Astrocyte of the spinal cord (primary cell): ENCODE results near the gene RSKR.

Source experiments
- DNase-seq: peaks from one replicate; pipeline ENCODE4 v3.0.0; 2011; ENCODE audit warnings: low read depth, low spot score
- H3K4me3 ChIP-seq: 2 replicates; pipeline ENCODE4 v1.5.1; 2011; ENCODE audit warnings: low read depth, mild to moderate bottlenecking, low read length, moderate library complexity
- in situ Hi-C: cut with HindIII; loops from 2 replicates; pipeline ENCODE4 v1.10.0; 2017; ENCODE audit warnings: low sequenced_read_pairs
- TF ChIP-seq, protein P1 (sequence below): IDR thresholded peaks from 2 replicates; pipeline ENCODE4 v1.5.1; 2012; ENCODE audit warnings: low read depth, mild to moderate bottlenecking, low read length, inconsistent platforms

Gene RSKR

DNA sequence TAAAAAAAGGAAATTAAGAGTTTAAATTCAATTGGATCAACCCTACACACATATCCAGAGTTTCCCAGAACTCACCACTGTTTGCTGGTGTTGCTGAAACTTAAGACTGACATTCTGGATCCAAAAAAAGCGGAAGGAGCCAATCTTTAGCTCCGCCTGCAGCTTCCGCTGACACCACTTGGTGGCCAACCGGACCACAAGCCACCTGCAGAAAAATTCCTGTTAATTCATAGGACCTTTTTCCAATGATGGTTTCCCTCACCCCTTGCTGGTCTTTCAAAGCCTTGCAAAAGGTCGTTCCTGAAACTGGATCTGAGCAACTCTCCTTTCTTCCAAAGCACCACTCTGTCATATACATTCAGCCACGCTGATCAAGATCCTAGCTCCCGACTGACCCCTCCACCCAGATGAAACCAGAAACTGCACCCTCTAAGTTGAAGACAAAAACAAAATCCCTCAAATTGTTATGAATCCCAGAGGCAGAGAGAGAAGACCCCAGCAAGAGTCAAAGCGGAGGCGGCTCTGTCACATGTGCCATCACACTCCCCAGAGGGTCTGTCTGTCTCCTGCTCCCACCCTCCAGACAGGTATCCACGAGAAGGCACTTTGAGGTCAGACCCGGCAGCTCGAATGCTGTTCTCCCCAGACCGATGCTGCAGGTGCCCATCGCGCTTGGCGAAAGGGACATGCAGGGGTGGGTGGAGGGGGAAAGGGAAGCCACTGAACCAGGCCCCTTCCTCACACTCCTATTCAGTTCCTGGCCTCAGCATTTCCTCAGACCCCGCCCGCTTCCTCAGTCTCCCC is 30.2 kb upstream of the RSKR start:
- in situ Hi-C loops = no loop called here
- DNase-seq = peak; percentile 42

DNA sequence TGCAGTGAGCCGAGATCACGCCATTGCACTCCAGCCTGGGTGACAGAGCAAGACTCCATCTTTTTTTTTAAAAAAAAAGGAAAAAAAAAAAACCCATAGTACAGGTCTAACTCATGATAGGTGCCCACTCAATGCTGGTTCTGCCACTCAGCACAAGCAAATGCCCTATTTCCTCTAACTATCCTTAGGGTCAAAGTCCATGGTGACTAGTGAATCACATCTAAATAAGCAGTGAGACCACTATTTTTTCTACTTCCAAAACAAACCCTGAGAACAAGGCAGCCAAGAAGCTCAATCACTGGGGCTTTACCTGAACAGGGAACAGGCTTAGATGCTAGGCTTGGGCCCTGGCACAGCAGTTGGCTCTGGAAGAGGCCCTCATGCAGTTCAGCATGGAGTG is 27.6 kb upstream of the RSKR start:
- in situ Hi-C loops = no loop called here
- no peak for DNase-seq
- no peak overlapping the region for H3K4me3 ChIP-seq
- TF ChIP-seq, protein P1, sequence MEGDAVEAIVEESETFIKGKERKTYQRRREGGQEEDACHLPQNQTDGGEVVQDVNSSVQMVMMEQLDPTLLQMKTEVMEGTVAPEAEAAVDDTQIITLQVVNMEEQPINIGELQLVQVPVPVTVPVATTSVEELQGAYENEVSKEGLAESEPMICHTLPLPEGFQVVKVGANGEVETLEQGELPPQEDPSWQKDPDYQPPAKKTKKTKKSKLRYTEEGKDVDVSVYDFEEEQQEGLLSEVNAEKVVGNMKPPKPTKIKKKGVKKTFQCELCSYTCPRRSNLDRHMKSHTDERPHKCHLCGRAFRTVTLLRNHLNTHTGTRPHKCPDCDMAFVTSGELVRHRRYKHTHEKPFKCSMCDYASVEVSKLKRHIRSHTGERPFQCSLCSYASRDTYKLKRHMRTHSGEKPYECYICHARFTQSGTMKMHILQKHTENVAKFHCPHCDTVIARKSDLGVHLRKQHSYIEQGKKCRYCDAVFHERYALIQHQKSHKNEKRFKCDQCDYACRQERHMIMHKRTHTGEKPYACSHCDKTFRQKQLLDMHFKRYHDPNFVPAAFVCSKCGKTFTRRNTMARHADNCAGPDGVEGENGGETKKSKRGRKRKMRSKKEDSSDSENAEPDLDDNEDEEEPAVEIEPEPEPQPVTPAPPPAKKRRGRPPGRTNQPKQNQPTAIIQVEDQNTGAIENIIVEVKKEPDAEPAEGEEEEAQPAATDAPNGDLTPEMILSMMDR = no peak

More for the DNA sequence above, 30.2 kb upstream of the RSKR start:
- TF ChIP-seq, protein P1 = peak; percentile 52
- H3K4me3 ChIP-seq = peak overlapping the region; percentile 90

DNA sequence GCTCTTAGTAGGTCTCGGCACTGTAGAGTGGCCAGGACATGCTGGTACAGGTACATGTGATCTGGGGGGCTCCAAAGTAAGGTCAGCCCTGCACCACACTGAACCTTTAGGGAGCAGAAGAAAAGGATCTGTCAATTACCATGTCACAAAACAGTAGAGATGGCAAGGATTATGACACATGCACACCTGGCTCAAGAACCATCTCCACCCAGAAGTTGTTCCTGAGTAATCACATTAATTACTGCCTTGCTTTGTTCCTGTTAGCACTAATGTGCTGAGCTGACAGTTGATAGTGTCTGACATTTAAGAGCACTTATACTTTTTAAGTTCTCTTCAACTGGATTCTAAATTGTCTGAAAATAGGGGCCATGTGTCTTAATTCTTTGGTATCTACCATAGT is 21.5 kb upstream of the RSKR start:
- no peak overlapping the region for H3K4me3 ChIP-seq
- in situ Hi-C loops = no loop called here
- TF ChIP-seq, protein P1 = no peak
- no peak for DNase-seq

DNA sequence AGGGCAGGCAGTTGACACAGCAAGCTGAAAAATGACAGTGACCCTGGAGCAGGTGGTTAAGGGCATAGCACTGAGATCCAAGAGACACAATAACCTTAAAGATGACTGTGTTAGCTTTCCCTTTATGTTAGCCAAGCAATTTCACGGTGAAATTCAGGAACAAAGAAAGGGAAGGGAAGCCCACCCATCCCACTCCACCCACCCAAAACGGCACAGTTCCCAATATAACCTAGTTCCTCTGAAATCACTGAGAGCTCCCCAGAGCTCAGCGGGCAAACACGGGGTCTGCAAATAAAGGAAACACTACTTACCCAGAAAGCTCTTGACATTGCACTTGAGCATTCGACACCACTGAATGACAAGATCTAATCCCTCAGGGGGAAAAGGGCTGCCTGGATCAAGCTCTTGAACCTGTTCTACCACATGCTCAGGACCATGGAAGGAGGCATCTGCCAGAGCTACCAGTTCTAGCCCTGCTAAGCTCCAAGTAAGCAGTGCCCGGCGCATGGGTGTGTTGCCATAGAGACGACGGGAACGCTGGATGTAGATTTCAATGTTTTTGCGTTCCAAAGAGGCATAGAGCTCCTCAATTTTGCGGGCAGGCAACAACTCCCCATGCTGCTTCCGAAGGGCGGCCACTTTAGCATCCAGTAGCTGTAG is 20.4 kb upstream of the RSKR start:
- no peak for DNase-seq
- in situ Hi-C loops = no loop called here

DNA sequence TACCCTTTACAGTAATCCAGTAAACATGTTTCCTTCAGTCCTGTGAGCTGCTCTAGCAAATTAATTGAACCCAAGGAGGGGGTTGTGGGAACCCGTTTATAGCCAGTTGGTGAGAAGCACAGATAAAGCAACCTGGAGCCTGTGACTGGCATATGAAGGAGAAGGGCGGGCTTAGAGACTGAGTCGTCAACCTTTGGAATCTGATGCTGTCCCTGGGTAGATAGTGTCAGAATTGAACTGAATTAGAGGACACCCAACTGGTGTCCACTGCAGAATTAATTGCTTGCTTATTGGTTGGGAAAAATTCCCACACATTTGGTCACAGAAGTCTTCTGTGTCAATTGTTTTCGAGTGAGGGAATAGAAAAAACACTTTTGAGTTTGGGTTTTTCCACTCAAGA is 12.8 kb upstream of the RSKR start:
- DNase-seq = no peak
- in situ Hi-C loops = no loop called here
- no peak overlapping the region for H3K4me3 ChIP-seq
- TF ChIP-seq, protein P1 = no peak

More for the DNA sequence above, 20.4 kb upstream of the RSKR start:
- no peak overlapping the region for H3K4me3 ChIP-seq
- TF ChIP-seq, protein P1 = no peak

DNA sequence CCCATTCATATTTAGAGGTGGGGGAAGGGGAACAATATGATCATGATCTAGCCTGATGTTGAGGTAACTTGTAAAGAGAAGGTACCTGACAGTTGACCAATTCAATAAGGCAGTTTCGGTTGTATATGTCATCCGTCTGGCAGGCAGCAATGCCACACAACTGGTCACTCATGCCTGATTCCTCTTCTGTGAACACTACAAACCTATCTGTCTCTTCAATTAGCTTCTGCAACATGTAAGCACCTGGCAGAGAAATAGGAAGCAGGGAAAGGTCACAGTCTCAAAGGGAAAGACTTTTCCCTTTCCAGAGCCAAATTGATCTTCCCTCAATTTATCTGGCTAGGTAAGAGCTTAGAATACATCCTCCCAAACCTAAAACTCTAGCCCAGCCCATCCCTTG is 10.2 kb upstream of the RSKR start:
- no peak for DNase-seq
- in situ Hi-C loops = no loop called here
- TF ChIP-seq, protein P1 = no peak
- no peak overlapping the region for H3K4me3 ChIP-seq
